SK-N-SH (cell line): Measurements from ENCODE around the gene MALAT1. TPM values are rescaled to one million over a fixed set of nuclear protein-coding genes. Genes with fewer than 3 reads are reported as not detected.

Experiments
- CTCF ChIA-PET: fragments of 300-600, 350-600 bp; formaldehyde crosslinking; extraction: SDS; loops from one replicate; lab custom pipeline; 2021; lab: Yijun Ruan, JAX
- POLR2A ChIA-PET: fragments of 350-600 bp; sonication (Branson Sonifier 250); formaldehyde crosslinking; extraction: SDS; loops from one replicate; lab custom pipeline; 2020; ENCODE audit warnings: antibody characterized with exemption, inconsistent platforms; lab: Yijun Ruan, JAX
- DNase-seq: peaks from one replicate; pipeline ENCODE4 v3.0.0; 2012
- H2AFZ ChIP-seq: fragments of 200-600 bp; sonication (generic); 2 replicates; pipeline ENCODE4 v1.8.1; 2016; ENCODE audit warnings: antibody characterized with exemption, mild to moderate bottlenecking, low read depth
- H3F3A ChIP-seq: fragments of 200-600 bp; sonication (generic); replicated peaks from 2 replicates; pipeline ENCODE3; 2016; ENCODE audit warnings: antibody characterized with exemption, mild to moderate bottlenecking; ENCODE audit not compliant: insufficient read depth
- H3K27ac ChIP-seq, 2 experiments: fragments of 200-500 bp in 1 of 2; fragments of 200-600 bp in 1 of 2; sonication (Bioruptor generic) in 1 of 2; sonication (generic), shearing (Covaris generic) in 1 of 2; 2 replicates each; pipeline versions ENCODE4 v1.5.1 to v1.6.1; 2014 to 2016; ENCODE audit warnings: low read depth in 2 of 2, inconsistent platforms in 1 of 2, low read length in 1 of 2, mild to moderate bottlenecking in 1 of 2, mixed read lengths in 1 of 2
- H3K27me3 ChIP-seq: fragments of 200-600 bp; sonication (generic), shearing (Covaris generic); 2 replicates; pipeline ENCODE4 v1.6.1; 2016; ENCODE audit warnings: mixed run types; ENCODE audit not compliant: insufficient read depth
- H3K36me3 ChIP-seq, 2 experiments: fragments of 200-500 bp in 1 of 2; fragments of 200-600 bp in 1 of 2; sonication (Bioruptor generic) in 1 of 2; sonication (generic) in 1 of 2; replicated peaks in 1 of 2; 2 replicates each; pipeline versions ENCODE3 to v1.5.1; 2014 to 2016; ENCODE audit warnings: low read length in 1 of 2, mild to moderate bottlenecking in 1 of 2; ENCODE audit not compliant: insufficient read depth in 2 of 2, control insufficient read depth in 1 of 2
- H3K4me1 ChIP-seq, 2 experiments: fragments of 200-500 bp in 1 of 2; fragments of 200-600 bp in 1 of 2; sonication (Bioruptor generic) in 1 of 2; sonication (generic), shearing (Covaris generic) in 1 of 2; 2 replicates each; pipeline versions ENCODE4 v1.5.1 to v1.6.1; 2014 to 2016; ENCODE audit warnings: low read depth in 1 of 2, low read length in 1 of 2, mixed run types in 1 of 2; ENCODE audit not compliant: insufficient read depth in 2 of 2, control insufficient read depth in 1 of 2
- H3K4me2 ChIP-seq: fragments of 200-600 bp; sonication (generic), shearing (Covaris generic); 2 replicates; pipeline ENCODE4 v1.6.1; 2017; ENCODE audit warnings: mixed run types
- H3K4me3 ChIP-seq, 2 experiments: fragments of 200-500 bp in 1 of 2; fragments of 200-600 bp in 1 of 2; sonication (Bioruptor generic) in 1 of 2; sonication (generic), shearing (Covaris generic) in 1 of 2; 2 replicates each; pipeline versions ENCODE4 v1.5.1 to v1.8.1; 2014 to 2016; ENCODE audit warnings: low read depth in 2 of 2, inconsistent platforms in 1 of 2, low read length in 1 of 2, mild to moderate bottlenecking in 1 of 2, mixed read lengths in 1 of 2, moderate library complexity in 1 of 2
- H3K79me2 ChIP-seq: fragments of 200-600 bp; sonication (generic); 2 replicates; pipeline ENCODE4 v1.8.1; 2017; ENCODE audit warnings: mild to moderate bottlenecking; ENCODE audit not compliant: insufficient read depth
- H3K9ac ChIP-seq: fragments of 200-600 bp; sonication (generic); 2 replicates; pipeline ENCODE4 v1.6.1; 2017; ENCODE audit warnings: mixed run types
- H3K9me2 ChIP-seq: fragments of 200-600 bp; sonication (generic); 2 replicates; pipeline ENCODE4 v1.6.1; 2017; ENCODE audit warnings: mixed run types
- H3K9me3 ChIP-seq: fragments of 200-600 bp; sonication (generic); 2 replicates; pipeline ENCODE4 v1.6.1; 2017; ENCODE audit warnings: mixed run types, mild to moderate bottlenecking, moderate library complexity
- H4K20me1 ChIP-seq: fragments of 200-600 bp; sonication (generic); 2 replicates; pipeline ENCODE4 v1.6.1; 2017; ENCODE audit warnings: mild to moderate bottlenecking, mixed run types; ENCODE audit not compliant: insufficient read depth
- CHD2 ChIP-seq: fragments of 150-350 bp; IDR thresholded peaks from 2 replicates; pipeline ENCODE4 v1.6.1; 2018; ENCODE audit warnings: low read length; ENCODE audit not compliant: partially characterized antibody
- ELF1 ChIP-seq: IDR thresholded peaks from 2 replicates; pipeline ENCODE4 v1.4.0; 2012
- EP300 ChIP-seq, 2 experiments: IDR thresholded peaks; 2 replicates each; pipeline versions ENCODE4 v1.4.0 to v1.6.1; 2012; ENCODE audit warnings: borderline replicate concordance in 1 of 2, low read depth in 1 of 2, low read length in 1 of 2
- FOSL2 ChIP-seq: IDR thresholded peaks from 2 replicates; pipeline ENCODE4 v1.4.0; 2012; ENCODE audit warnings: low read depth, mild to moderate bottlenecking, moderate library complexity, borderline replicate concordance
- FOXJ3 ChIP-seq: sonication (generic); formaldehyde crosslinking; IDR thresholded peaks from 2 replicates; pipeline ENCODE4 v1.5.1; 2020; ENCODE audit warnings: mild to moderate bottlenecking, missing genetic modification reagents
- IRF3 ChIP-seq: fragments of 150-350 bp; IDR thresholded peaks from 2 replicates; pipeline ENCODE4 v1.6.1; 2016; ENCODE audit warnings: mild to moderate bottlenecking, low read depth, low read length
- JUND ChIP-seq: IDR thresholded peaks from 2 replicates; pipeline ENCODE4 v1.4.0; 2012
- MEF2A ChIP-seq: IDR thresholded peaks from 2 replicates; pipeline ENCODE4 v1.4.0; 2012; ENCODE audit warnings: low read depth, borderline replicate concordance
- PBX3 ChIP-seq: IDR thresholded peaks from 2 replicates; pipeline ENCODE4; 2012
- RCOR1 ChIP-seq: fragments of 150-350 bp; IDR thresholded peaks from 2 replicates; pipeline ENCODE4 v1.6.1; 2017; ENCODE audit warnings: antibody characterized with exemption, low read length
- RXRA ChIP-seq: IDR thresholded peaks from 2 replicates; pipeline ENCODE4 v1.4.0; 2012; ENCODE audit warnings: low read depth, mild to moderate bottlenecking, borderline replicate concordance
- SIN3A ChIP-seq: IDR thresholded peaks from 2 replicates; pipeline ENCODE4 v1.6.1; 2012; ENCODE audit warnings: low read depth, mild to moderate bottlenecking, low read length, moderate library complexity, borderline replicate concordance
- SMC3 ChIP-seq: IDR thresholded peaks from 2 replicates; pipeline ENCODE4 v1.6.1; 2012; ENCODE audit warnings: low read depth, low read length, improper control_type of control experiment
- TAF1 ChIP-seq: IDR thresholded peaks from 2 replicates; pipeline ENCODE4 v1.6.1; 2012; ENCODE audit warnings: low read depth, mild to moderate bottlenecking, low read length, moderate library complexity, borderline replicate concordance
- TCF12 ChIP-seq: IDR thresholded peaks from 2 replicates; pipeline ENCODE4 v1.4.0; 2012
- YY1 ChIP-seq: IDR thresholded peaks from 2 replicates; pipeline ENCODE4 v1.4.0; 2012; ENCODE audit warnings: low read depth, mild to moderate bottlenecking
- WGBS: methylation state at CpG from one replicate; pipeline ENCODE4 v1.1.6; 2017; ENCODE audit warnings: low lambda C conversion rate; 5-methylcytosine and 5-hydroxymethylcytosine counted together
- polyA plus RNA-seq, 3 experiments: library from polyadenylated mRNA; depleted of rRNA; stranded (reverse); fragments of >200 nt; gene quantifications; 2 replicates each; pipeline ENCODE4 v1.2.3, GENCODE V29; 2012
- TF ChIP-seq, protein P1 (sequence below): fragments of 150-350 bp; IDR thresholded peaks from 2 replicates; pipeline ENCODE4 v1.6.1; 2017; ENCODE audit warnings: antibody characterized with exemption, low read length, low read depth, borderline replicate concordance
- TF ChIP-seq, protein P2 (sequence below): IDR thresholded peaks from 2 replicates; pipeline ENCODE4 v1.4.0; 2012; ENCODE audit warnings: low read depth

The MALAT1 gene
- polyA plus RNA-seq, 1 of the 3 experiments (the other 2 are of a cell fraction), result 285 TPM

DNA sequence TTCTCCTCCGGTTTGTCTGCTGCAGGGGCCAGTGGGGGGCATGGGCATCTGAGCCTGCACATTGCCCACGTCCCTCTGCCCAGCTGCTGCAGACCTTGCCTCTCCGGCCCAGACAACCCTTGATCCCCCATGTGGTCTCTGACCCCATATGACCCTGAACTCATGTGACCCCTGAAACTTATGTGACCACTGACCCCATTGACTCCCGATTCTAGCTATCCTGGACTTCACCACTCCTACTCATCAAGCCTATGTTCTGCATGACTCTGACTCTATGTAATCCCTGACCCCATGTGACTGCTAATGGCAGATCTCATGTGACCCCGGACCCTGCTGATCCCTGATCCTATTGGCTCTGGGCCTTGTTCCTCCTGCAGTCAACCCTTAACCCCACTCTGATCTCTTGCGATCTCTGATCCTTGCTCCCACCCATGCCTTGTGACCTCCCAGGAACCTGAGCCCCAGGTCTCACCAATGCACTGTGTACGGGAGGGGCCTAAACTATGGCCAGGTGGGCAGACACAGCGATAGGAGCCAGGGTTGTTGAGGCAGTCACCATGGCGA lies 53.6 kb downstream of the MALAT1 start:
- CTCF ChIA-PET, result interaction anchor here (0.6 to 6.4 kb wide), 16 partner anchors 8 to 232 kb away, joined by 3 to 88 read pairs (median 4); partner anchors contain the start of genes FAM89B, KCNK7 and ZNRD2

GRCh38 chr11:65553301-65554001 lies 54.6 kb downstream of the MALAT1 start:
- no peak overlapping the region for H3K27ac ChIP-seq
- H3K27me3 ChIP-seq, result no peaks in the 10 kb centered on the region
- 90% methylated on average over 12 of the region's 37 CpGs for WGBS
- no peak for TF ChIP-seq SIN3A
- no peak for TF ChIP-seq TCF12
- no peak for TF ChIP-seq FOSL2
- no peak for TF ChIP-seq YY1
- no peak for TF ChIP-seq RXRA
- TF ChIP-seq CHD2, result no peak
- no peak for TF ChIP-seq IRF3
- TF ChIP-seq EP300 (IDR thresholded peaks at IDR 0.05; ENCODE audit: borderline replicate concordance in 1 of 2, low read depth in 1 of 2, low read length in 1 of 2), result no peak
- TF ChIP-seq MEF2A, result no peak
- TF ChIP-seq, protein P1, sequence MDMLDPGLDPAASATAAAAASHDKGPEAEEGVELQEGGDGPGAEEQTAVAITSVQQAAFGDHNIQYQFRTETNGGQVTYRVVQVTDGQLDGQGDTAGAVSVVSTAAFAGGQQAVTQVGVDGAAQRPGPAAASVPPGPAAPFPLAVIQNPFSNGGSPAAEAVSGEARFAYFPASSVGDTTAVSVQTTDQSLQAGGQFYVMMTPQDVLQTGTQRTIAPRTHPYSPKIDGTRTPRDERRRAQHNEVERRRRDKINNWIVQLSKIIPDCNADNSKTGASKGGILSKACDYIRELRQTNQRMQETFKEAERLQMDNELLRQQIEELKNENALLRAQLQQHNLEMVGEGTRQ, result no peak
- TF ChIP-seq RCOR1, result no peak
- TF ChIP-seq TAF1, result no peak
- no peak for TF ChIP-seq SMC3
- TF ChIP-seq, protein P2, sequence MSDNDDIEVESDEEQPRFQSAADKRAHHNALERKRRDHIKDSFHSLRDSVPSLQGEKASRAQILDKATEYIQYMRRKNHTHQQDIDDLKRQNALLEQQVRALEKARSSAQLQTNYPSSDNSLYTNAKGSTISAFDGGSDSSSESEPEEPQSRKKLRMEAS, result no peak
- TF ChIP-seq ELF1, result no peak
- TF ChIP-seq JUND, result no peak
- no peak for TF ChIP-seq FOXJ3
- peaks cover 16 to 34% of the 10 kb centered on the region in 2 experiments; a peak in 3 of 4 replicates for H3K4me1 ChIP-seq
- H4K20me1 ChIP-seq, result peaks cover 21% of the 10 kb centered on the region
- H3K79me2 ChIP-seq, result peaks cover 55% of the 10 kb centered on the region
- DNase-seq, result no peak
- H2AFZ ChIP-seq, result no peak overlapping the region
- no peaks in the 10 kb centered on the region for H3K9me3 ChIP-seq
- ChIA-PET CTCF (interaction anchor here (2.7 to 6.4 kb wide), 5 partner anchors 7 to 24 kb away, joined by 13 to 88 read pairs (median 18); partner anchors contain the start of genes FAM89B and ZNRD2), POLR2A (no interaction called here)
- no peak overlapping the region for H3K4me2 ChIP-seq
- H3K4me3 ChIP-seq, result no peak overlapping the region
- H3K9ac ChIP-seq, result no peak overlapping the region
- peaks cover 29 to 39% of the 10 kb centered on the region in 2 experiments for H3K36me3 ChIP-seq
- no peaks in the 10 kb centered on the region for H3K9me2 ChIP-seq
- peaks cover 7% of the 10 kb centered on the region for H3F3A ChIP-seq

More for the DNA sequence above, 53.6 kb downstream of the MALAT1 start:
- Histone ChIP-seq H3K27me3 (no peaks in the 10 kb centered on the region), H3K4me1 (peaks cover 16 to 34% of the 10 kb centered on the region in 2 experiments; a peak in 3 of 4 replicates), H3K9ac (no peak overlapping the region), H3K4me3 (no peak overlapping the region), H3K9me2 (no peaks in the 10 kb centered on the region), H3F3A (peaks cover 6% of the 10 kb centered on the region), H3K27ac (no peak overlapping the region; a peak in 1 of 4 replicates), H3K36me3 (peaks cover 29 to 39% of the 10 kb centered on the region in 2 experiments), H3K9me3 (no peaks in the 10 kb centered on the region), H3K4me2 (no peak overlapping the region), H3K79me2 (peaks cover 50% of the 10 kb centered on the region), H2AFZ (no peak overlapping the region), H4K20me1 (peaks cover 21% of the 10 kb centered on the region)
- no peak for DNase-seq
- WGBS, result 84% methylated on average over 6 of the region's 9 CpGs
- no peak for TF ChIP-seq PBX3
- no peak for TF ChIP-seq ELF1
- POLR2A ChIA-PET, result interaction anchor here (0.8 kb wide), 1 partner anchor 11 kb away, joined by 3 read pairs; no protein-coding TSS in a partner anchor
